NCI-H82 treated with DMSO at 0.1 percent for 48 hours (cell line): Measurements from ENCODE around the gene PLXNA4.
A peak's percentile ranks its signal among the peaks of the same experiment; 100 is the strongest.

Experiments used
- DNase-seq: peaks from one replicate; lab custom pipeline; 2025; ENCODE audit not compliant: unreplicated experiment; lab: John Stamatoyannopoulos, UW

The PLXNA4 gene

GRCh38 chr7:132536654-132537395 is 39.4 kb downstream of the PLXNA4 start:
- DNase-seq = no peak

- DNase-seq = no peak
These were observed 42.4 kb downstream of the PLXNA4 start for GRCh38 chr7:132533916-132534315.

GRCh38 chr7:132532281-132532680 is 44.0 kb downstream of the PLXNA4 start:
- DNase-seq = no peak

- no peak for DNase-seq
These were observed 44.7 kb downstream of the PLXNA4 start for GRCh38 chr7:132531562-132531961.

GRCh38 chr7:132528695-132529094 is 47.6 kb downstream of the PLXNA4 start:
- peak; percentile 15 for DNase-seq

GRCh38 chr7:132527467-132528410 is 48.5 kb downstream of the PLXNA4 start:
- no peak for DNase-seq

GRCh38 chr7:132526111-132526740 is 50.0 kb downstream of the PLXNA4 start:
- peak; percentile 68 for DNase-seq

GRCh38 chr7:132521423-132521822 is 54.8 kb downstream of the PLXNA4 start:
- no peak for DNase-seq

GRCh38 chr7:132520591-132521280 is 55.5 kb downstream of the PLXNA4 start:
- DNase-seq = no peak

GRCh38 chr7:132519936-132520335 is 56.3 kb downstream of the PLXNA4 start:
- no peak for DNase-seq

- no peak for DNase-seq
These were observed 57.5 kb downstream of the PLXNA4 start for GRCh38 chr7:132518839-132519173.

GRCh38 chr7:132518102-132518838 is 58.0 kb downstream of the PLXNA4 start:
- DNase-seq = peak; percentile 3

- DNase-seq = no peak
These were observed 60.0 kb downstream of the PLXNA4 start for GRCh38 chr7:132516042-132516840.

- DNase-seq = no peak
These were observed 61.1 kb downstream of the PLXNA4 start for GRCh38 chr7:132515181-132515580.

- DNase-seq = no peak
These were observed 61.8 kb downstream of the PLXNA4 start for GRCh38 chr7:132514430-132514829.

- peak; percentile 38 for DNase-seq
These were observed 64.3 kb downstream of the PLXNA4 start for GRCh38 chr7:132511921-132512320.

GRCh38 chr7:132511387-132511786 is 64.9 kb downstream of the PLXNA4 start:
- DNase-seq = peak; percentile 85

GRCh38 chr7:132509643-132510042 is 66.6 kb downstream of the PLXNA4 start:
- DNase-seq = no peak

- no peak for DNase-seq
These were observed 67.4 kb downstream of the PLXNA4 start for GRCh38 chr7:132508724-132509353.
